SK-N-SH (cell line): ENCODE results near the gene CCNF. TPM values are rescaled to one million over a fixed set of nuclear protein-coding genes. Genes with fewer than 3 reads are reported as not detected.
"Not testable (repeated sequence)": the region's sequence is repeated elsewhere in the genome, so short reads cannot be mapped to it uniquely, and the experiment has no call there.

ENCODE experiments used
- CTCF ChIA-PET: fragments of 300-600, 350-600 bp; formaldehyde crosslinking; extraction: SDS; loops from one replicate; lab custom pipeline; 2021; lab: Yijun Ruan, JAX
- POLR2A ChIA-PET: fragments of 350-600 bp; sonication (Branson Sonifier 250); formaldehyde crosslinking; extraction: SDS; loops from one replicate; lab custom pipeline; 2020; ENCODE audit warnings: antibody characterized with exemption, inconsistent platforms; lab: Yijun Ruan, JAX
- DNase-seq: peaks from one replicate; pipeline ENCODE4 v3.0.0; 2012
- H2AFZ ChIP-seq: fragments of 200-600 bp; sonication (generic); 2 replicates; pipeline ENCODE4 v1.8.1; 2016; ENCODE audit warnings: antibody characterized with exemption, mild to moderate bottlenecking, low read depth
- H3F3A ChIP-seq: fragments of 200-600 bp; sonication (generic); replicated peaks from 2 replicates; pipeline ENCODE3; 2016; ENCODE audit warnings: antibody characterized with exemption, mild to moderate bottlenecking; ENCODE audit not compliant: insufficient read depth
- H3K27ac ChIP-seq, 2 experiments: fragments of 200-500 bp in 1 of 2; fragments of 200-600 bp in 1 of 2; sonication (Bioruptor generic) in 1 of 2; sonication (generic), shearing (Covaris generic) in 1 of 2; 2 replicates each; pipeline versions ENCODE4 v1.5.1 to v1.6.1; 2014 to 2016; ENCODE audit warnings: low read depth in 2 of 2, inconsistent platforms in 1 of 2, low read length in 1 of 2, mild to moderate bottlenecking in 1 of 2, mixed read lengths in 1 of 2
- H3K27me3 ChIP-seq: fragments of 200-600 bp; sonication (generic), shearing (Covaris generic); 2 replicates; pipeline ENCODE4 v1.6.1; 2016; ENCODE audit warnings: mixed run types; ENCODE audit not compliant: insufficient read depth
- H3K36me3 ChIP-seq, 2 experiments: fragments of 200-500 bp in 1 of 2; fragments of 200-600 bp in 1 of 2; sonication (Bioruptor generic) in 1 of 2; sonication (generic) in 1 of 2; replicated peaks in 1 of 2; 2 replicates each; pipeline versions ENCODE3 to v1.5.1; 2014 to 2016; ENCODE audit warnings: low read length in 1 of 2, mild to moderate bottlenecking in 1 of 2; ENCODE audit not compliant: insufficient read depth in 2 of 2, control insufficient read depth in 1 of 2
- H3K4me1 ChIP-seq, 2 experiments: fragments of 200-500 bp in 1 of 2; fragments of 200-600 bp in 1 of 2; sonication (Bioruptor generic) in 1 of 2; sonication (generic), shearing (Covaris generic) in 1 of 2; 2 replicates each; pipeline versions ENCODE4 v1.5.1 to v1.6.1; 2014 to 2016; ENCODE audit warnings: low read depth in 1 of 2, low read length in 1 of 2, mixed run types in 1 of 2; ENCODE audit not compliant: insufficient read depth in 2 of 2, control insufficient read depth in 1 of 2
- H3K4me2 ChIP-seq: fragments of 200-600 bp; sonication (generic), shearing (Covaris generic); 2 replicates; pipeline ENCODE4 v1.6.1; 2017; ENCODE audit warnings: mixed run types
- H3K4me3 ChIP-seq, 2 experiments: fragments of 200-500 bp in 1 of 2; fragments of 200-600 bp in 1 of 2; sonication (Bioruptor generic) in 1 of 2; sonication (generic), shearing (Covaris generic) in 1 of 2; 2 replicates each; pipeline versions ENCODE4 v1.5.1 to v1.8.1; 2014 to 2016; ENCODE audit warnings: low read depth in 2 of 2, inconsistent platforms in 1 of 2, low read length in 1 of 2, mild to moderate bottlenecking in 1 of 2, mixed read lengths in 1 of 2, moderate library complexity in 1 of 2
- H3K79me2 ChIP-seq: fragments of 200-600 bp; sonication (generic); 2 replicates; pipeline ENCODE4 v1.8.1; 2017; ENCODE audit warnings: mild to moderate bottlenecking; ENCODE audit not compliant: insufficient read depth
- H3K9ac ChIP-seq: fragments of 200-600 bp; sonication (generic); 2 replicates; pipeline ENCODE4 v1.6.1; 2017; ENCODE audit warnings: mixed run types
- H3K9me2 ChIP-seq: fragments of 200-600 bp; sonication (generic); 2 replicates; pipeline ENCODE4 v1.6.1; 2017; ENCODE audit warnings: mixed run types
- H3K9me3 ChIP-seq: fragments of 200-600 bp; sonication (generic); 2 replicates; pipeline ENCODE4 v1.6.1; 2017; ENCODE audit warnings: mixed run types, mild to moderate bottlenecking, moderate library complexity
- H4K20me1 ChIP-seq: fragments of 200-600 bp; sonication (generic); 2 replicates; pipeline ENCODE4 v1.6.1; 2017; ENCODE audit warnings: mild to moderate bottlenecking, mixed run types; ENCODE audit not compliant: insufficient read depth
- CHD2 ChIP-seq: fragments of 150-350 bp; IDR thresholded peaks from 2 replicates; pipeline ENCODE4 v1.6.1; 2018; ENCODE audit warnings: low read length; ENCODE audit not compliant: partially characterized antibody
- ELF1 ChIP-seq: IDR thresholded peaks from 2 replicates; pipeline ENCODE4 v1.4.0; 2012
- EP300 ChIP-seq, 2 experiments: IDR thresholded peaks; 2 replicates each; pipeline versions ENCODE4 v1.4.0 to v1.6.1; 2012; ENCODE audit warnings: borderline replicate concordance in 1 of 2, low read depth in 1 of 2, low read length in 1 of 2
- FOSL2 ChIP-seq: IDR thresholded peaks from 2 replicates; pipeline ENCODE4 v1.4.0; 2012; ENCODE audit warnings: low read depth, mild to moderate bottlenecking, moderate library complexity, borderline replicate concordance
- FOXM1 ChIP-seq: IDR thresholded peaks from 2 replicates; pipeline ENCODE4 v1.4.0; 2012; ENCODE audit warnings: low read depth, mild to moderate bottlenecking
- GABPA ChIP-seq: IDR thresholded peaks from 2 replicates; pipeline ENCODE4 v1.4.0; 2012; ENCODE audit warnings: low read depth, mild to moderate bottlenecking
- JUND ChIP-seq: IDR thresholded peaks from 2 replicates; pipeline ENCODE4 v1.4.0; 2012
- MAX ChIP-seq: IDR thresholded peaks from 2 replicates; pipeline ENCODE4 v1.4.0; 2012; ENCODE audit warnings: low read depth
- MXI1 ChIP-seq: IDR thresholded peaks from 2 replicates; pipeline ENCODE4 v1.6.1; 2012; ENCODE audit warnings: mild to moderate bottlenecking, low read depth, low read length, improper control_type of control experiment
- NFIC ChIP-seq: IDR thresholded peaks from 2 replicates; pipeline ENCODE4 v1.4.0; 2012; ENCODE audit warnings: borderline replicate concordance
- RAD21 ChIP-seq: IDR thresholded peaks from 2 replicates; pipeline ENCODE4 v1.6.1; 2012; ENCODE audit warnings: mild to moderate bottlenecking, low read length
- REST ChIP-seq: IDR thresholded peaks from 2 replicates; pipeline ENCODE4 v1.6.1; 2012; ENCODE audit warnings: mild to moderate bottlenecking, low read depth, low read length, moderate library complexity
- TCF12 ChIP-seq: IDR thresholded peaks from 2 replicates; pipeline ENCODE4 v1.4.0; 2012
- WGBS: methylation state at CpG from one replicate; pipeline ENCODE4 v1.1.6; 2017; ENCODE audit warnings: low lambda C conversion rate; 5-methylcytosine and 5-hydroxymethylcytosine counted together
- polyA plus RNA-seq, 3 experiments: library from polyadenylated mRNA; depleted of rRNA; stranded (reverse); fragments of >200 nt; gene quantifications; 2 replicates each; pipeline ENCODE4 v1.2.3, GENCODE V29; 2012

Gene CCNF
- polyA plus RNA-seq, 1 of the 3 experiments (the other 2 are of a cell fraction) = 4.6 TPM

DNA sequence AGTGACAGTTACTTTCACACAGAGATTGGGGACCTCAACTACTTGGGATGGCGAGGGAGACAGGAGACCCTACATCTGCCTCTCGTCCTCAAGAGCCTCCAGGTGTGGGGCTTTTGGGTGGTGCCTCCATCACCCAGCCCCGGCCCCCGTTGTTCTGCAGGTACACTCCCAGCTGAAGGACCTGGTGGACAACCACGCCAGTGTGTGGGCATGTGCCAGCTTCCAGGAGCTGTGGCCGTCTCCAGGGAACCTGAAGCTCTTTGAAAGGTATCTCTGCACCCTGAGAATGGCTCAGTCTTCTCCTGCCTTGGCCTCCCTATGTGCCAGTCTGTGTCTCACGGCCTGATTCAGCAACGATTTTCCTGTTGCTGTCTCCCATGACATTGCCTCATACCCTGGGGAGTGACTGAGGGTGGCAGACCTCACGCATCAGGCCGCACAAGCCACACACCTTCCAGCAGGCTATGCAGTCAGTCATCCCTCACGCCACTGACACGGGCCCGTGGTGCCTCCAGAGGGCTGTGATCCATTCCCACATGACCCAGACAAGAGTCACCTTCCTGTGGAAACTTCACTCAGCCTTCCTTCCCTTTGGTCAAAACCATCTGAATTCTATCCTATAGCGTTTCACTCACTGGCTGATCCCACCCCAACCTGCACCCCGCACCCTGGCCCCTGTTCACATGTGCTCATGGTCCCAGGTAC is 3.7 kb downstream of the CCNF start:
- H3K27me3 ChIP-seq = no peaks in the 10 kb centered on the region
- peaks cover 65% of the 10 kb centered on the region for H3K79me2 ChIP-seq
- CTCF ChIA-PET = interaction anchor here (0.9 to 1.4 kb wide), 2 partner anchors 52 to 93 kb away, joined by 3 to 4 read pairs; partner anchors contain the start of gene ABCA3
- H3K9ac ChIP-seq = no peak overlapping the region
- DNase-seq = no peak
- no peak for TF ChIP-seq JUND
- no peak for TF ChIP-seq MXI1
- no peak for TF ChIP-seq CHD2
- no peak for TF ChIP-seq FOXM1
- no peak for TF ChIP-seq FOSL2
- TF ChIP-seq ELF1 = no peak
- TF ChIP-seq RAD21 = no peak
- TF ChIP-seq TCF12 = no peak
- no peak for TF ChIP-seq EP300 (IDR thresholded peaks at IDR 0.05; ENCODE audit: borderline replicate concordance in 1 of 2, low read depth in 1 of 2, low read length in 1 of 2)
- TF ChIP-seq NFIC = no peak
- no peak for TF ChIP-seq GABPA
- TF ChIP-seq MAX = no peak
- no peak for TF ChIP-seq REST
- peaks cover 3% of the 10 kb centered on the region for H3F3A ChIP-seq
- no peak overlapping the region for H3K27ac ChIP-seq
- POLR2A ChIA-PET = no interaction called here
- H3K9me2 ChIP-seq = no peaks in the 10 kb centered on the region
- peaks cover 29% of the 10 kb centered on the region in 2 experiments for H3K36me3 ChIP-seq
- no peak overlapping the region for H3K4me2 ChIP-seq
- no peak overlapping the region for H2AFZ ChIP-seq
- 99% methylated on average over 15 of the region's 15 CpGs for WGBS
- H3K4me1 ChIP-seq = peaks cover 10 to 19% of the 10 kb centered on the region in 2 experiments
- H3K9me3 ChIP-seq = no peaks in the 10 kb centered on the region
- no peak overlapping the region for H3K4me3 ChIP-seq
- H4K20me1 ChIP-seq = peaks cover 12% of the 10 kb centered on the region; the same call in 1 of the 2 replicates

- H3K36me3 ChIP-seq = peaks cover 42 to 45% of the 10 kb centered on the region in 2 experiments
- H3F3A ChIP-seq, H3K4me1 ChIP-seq, POLR2A ChIA-PET, H2AFZ ChIP-seq, H3K9ac ChIP-seq, H3K27ac ChIP-seq, H3K9me3 ChIP-seq, H3K4me2 ChIP-seq, DNase-seq, H3K9me2 ChIP-seq, H3K4me3 ChIP-seq, H3K27me3 ChIP-seq: not testable (repeated sequence)
- H4K20me1 ChIP-seq = peaks cover 12% of the 10 kb centered on the region; the same call in 1 of the 2 replicates
- WGBS = 97% methylated on average over 4 of the region's 4 CpGs
- CTCF ChIA-PET = interaction anchor here (0.7 to 2.2 kb wide), 3 partner anchors 39 to 95 kb away, joined by 3 to 8 read pairs (median 3); partner anchors contain the start of gene ABCA3
- peaks cover 56% of the 10 kb centered on the region for H3K79me2 ChIP-seq
Observed at GRCh38 chr16:2435236-2435635, 6.0 kb downstream of the CCNF start.
